Measurements from ENCODE around the gene BACE1-AS. TPM values are rescaled to one million over a fixed set of nuclear protein-coding genes. Genes with fewer than 3 reads are reported as not detected.

The BACE1-AS gene
- 10.8 TPM for total RNA-seq (2021; ENCODE audit: unreplicated experiment)
- 3.8 TPM for polyA plus RNA-seq (2012; ENCODE audit: insufficient read length)
- percentile 73 among the genes with signal in this experiment for Bru-seq, nascent RNA
- BruChase-seq, experiment 1, labeled RNA remaining after a 2-hour chase, result percentile 93 among the genes with signal in this experiment
- percentile 95 among the genes with signal in this experiment for BruChase-seq, experiment 2, labeled RNA remaining after a 6-hour chase
- long read RNA-seq, partial matches to known transcripts, result 0 of 4 reads
- long read RNA-seq, other reads (novel, unspliced or antisense), result 0 of 4 reads

DNA sequence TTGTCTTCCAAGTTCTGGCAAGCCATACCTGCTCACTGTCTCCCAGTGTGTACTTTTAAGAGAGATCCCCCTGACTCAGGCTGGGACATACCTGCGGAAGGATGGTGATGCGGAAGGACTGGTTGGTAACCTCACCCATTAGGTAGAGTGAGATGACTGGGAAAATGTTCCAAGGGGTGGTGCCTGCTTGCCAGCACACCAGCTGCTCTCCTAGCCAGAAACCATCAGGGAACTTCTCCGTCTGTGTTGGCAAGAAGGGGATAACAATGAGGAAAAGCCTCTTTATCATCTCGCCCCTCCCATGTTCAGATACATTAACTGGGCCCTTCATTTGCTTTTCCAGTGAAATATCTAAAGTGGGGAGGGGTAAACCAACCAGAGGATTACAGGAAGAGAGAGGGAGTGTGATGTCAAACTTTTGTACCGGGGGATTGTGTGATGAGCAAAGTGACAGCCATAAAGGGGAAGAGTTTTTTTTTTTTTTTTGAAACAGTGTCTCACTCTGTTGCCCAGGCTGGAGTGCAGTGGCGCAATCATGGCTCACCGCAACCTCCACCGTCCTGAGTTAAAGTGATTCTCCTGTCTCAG lies at the start of gene BACE1-AS:
TSS of gene BACE1-AS (plus strand) at position 538 of the 588 bp plus-strand sequence.
- H3K27ac ChIP-seq (ENCODE audit: low read length), result no peak within 1 kb of the TSS
- intact Hi-C loops (cut with micrococcal nuclease; ENCODE audit: unreplicated experiment) (no loop called here), in situ Hi-C loops (cut with HindIII; ENCODE audit: low pct_unique_long_range_greater_than_20kb, low sequenced_read_pairs) (no loop called here)
- no peak for TF ChIP-seq TCF7L2 (IDR thresholded peaks at IDR 0.05; ENCODE audit: low read depth, low read length)
- TF ChIP-seq REST (IDR thresholded peaks at IDR 0.05; ENCODE audit: insufficient read depth in 1 of 2, low read depth in 2 of 2, low read length in 1 of 2), result no peak
- no peak for TF ChIP-seq POLR2AphosphoS5 (IDR thresholded peaks at IDR 0.05; ENCODE audit: low read depth, low read length)
- TF ChIP-seq SIN3A (IDR thresholded peaks at IDR 0.05; ENCODE audit: borderline replicate concordance, insufficient read depth, low read depth, low read length), result no peak
- TF ChIP-seq, protein P1, sequence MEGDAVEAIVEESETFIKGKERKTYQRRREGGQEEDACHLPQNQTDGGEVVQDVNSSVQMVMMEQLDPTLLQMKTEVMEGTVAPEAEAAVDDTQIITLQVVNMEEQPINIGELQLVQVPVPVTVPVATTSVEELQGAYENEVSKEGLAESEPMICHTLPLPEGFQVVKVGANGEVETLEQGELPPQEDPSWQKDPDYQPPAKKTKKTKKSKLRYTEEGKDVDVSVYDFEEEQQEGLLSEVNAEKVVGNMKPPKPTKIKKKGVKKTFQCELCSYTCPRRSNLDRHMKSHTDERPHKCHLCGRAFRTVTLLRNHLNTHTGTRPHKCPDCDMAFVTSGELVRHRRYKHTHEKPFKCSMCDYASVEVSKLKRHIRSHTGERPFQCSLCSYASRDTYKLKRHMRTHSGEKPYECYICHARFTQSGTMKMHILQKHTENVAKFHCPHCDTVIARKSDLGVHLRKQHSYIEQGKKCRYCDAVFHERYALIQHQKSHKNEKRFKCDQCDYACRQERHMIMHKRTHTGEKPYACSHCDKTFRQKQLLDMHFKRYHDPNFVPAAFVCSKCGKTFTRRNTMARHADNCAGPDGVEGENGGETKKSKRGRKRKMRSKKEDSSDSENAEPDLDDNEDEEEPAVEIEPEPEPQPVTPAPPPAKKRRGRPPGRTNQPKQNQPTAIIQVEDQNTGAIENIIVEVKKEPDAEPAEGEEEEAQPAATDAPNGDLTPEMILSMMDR (IDR thresholded peaks at IDR 0.05), result no peak
- H3K9me3 ChIP-seq (ENCODE audit: control insufficient read depth, insufficient read depth, low read depth, low read length), result no peaks in the 10 kb centered on the region
- no TSS peak for BruUV-seq (replicated peaks)
- ATAC-seq, result no peak
- POLR2A ChIA-PET, result no interaction called here
- CTCF ChIA-PET, result no interaction called here
- H3K27me3 ChIP-seq (ENCODE audit: control insufficient read depth, insufficient read depth, low read length), result no peaks in the 10 kb centered on the region
- no peak for DNase-seq (ENCODE audit: low read depth, low spot score)
- H3K4me3 ChIP-seq (ENCODE audit: low read depth in 2 of 2, low read length in 2 of 2), result no peak within 1 kb of the TSS
- peaks cover 2% of the 10 kb centered on the region; the same call in 1 of the 2 replicates for H3K36me3 ChIP-seq (ENCODE audit: control insufficient read depth, insufficient read depth, low read length)
- no peaks in the 10 kb centered on the region for H3K4me1 ChIP-seq (ENCODE audit: control insufficient read depth, insufficient read depth, low read length)

DNA sequence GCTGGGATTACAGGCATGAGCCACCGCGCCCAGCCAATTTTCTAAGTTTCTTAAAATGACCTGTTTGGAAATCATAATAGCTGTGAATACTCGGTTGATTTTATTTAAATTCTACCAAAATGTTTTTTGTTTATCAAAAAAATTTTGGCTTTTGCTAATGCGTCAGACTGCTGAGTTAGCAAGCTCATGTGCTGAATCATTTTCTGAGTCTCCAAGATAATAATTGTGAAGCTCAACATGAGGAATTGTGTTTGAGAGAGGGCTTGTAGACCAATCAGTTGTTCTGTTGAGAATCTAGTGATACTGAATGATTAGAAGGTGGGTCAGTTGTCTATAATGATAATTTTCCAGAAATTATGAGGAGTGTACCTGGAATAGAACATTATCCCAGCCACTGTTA lies 42.8 kb upstream of the BACE1-AS start:
- Histone ChIP-seq H3K9me3 (ENCODE audit: control insufficient read depth, insufficient read depth, low read depth, low read length) (no peaks in the 10 kb centered on the region), H3K4me3 (ENCODE audit: low read depth in 2 of 2, low read length in 2 of 2) (no peak overlapping the region), H3K4me1 (ENCODE audit: control insufficient read depth, insufficient read depth, low read length) (no peaks in the 10 kb centered on the region), H3K36me3 (ENCODE audit: control insufficient read depth, insufficient read depth, low read length) (peaks cover 15% of the 10 kb centered on the region), H3K27ac (ENCODE audit: low read length) (no peak overlapping the region), H3K27me3 (ENCODE audit: control insufficient read depth, insufficient read depth, low read length) (no peaks in the 10 kb centered on the region)
- TF ChIP-seq POLR2AphosphoS5 (IDR thresholded peaks at IDR 0.05; ENCODE audit: low read depth, low read length) (no peak), REST (IDR thresholded peaks at IDR 0.05; ENCODE audit: insufficient read depth in 1 of 2, low read depth in 2 of 2, low read length in 1 of 2) (no peak), TCF7L2 (IDR thresholded peaks at IDR 0.05; ENCODE audit: low read depth, low read length) (no peak), SIN3A (IDR thresholded peaks at IDR 0.05; ENCODE audit: borderline replicate concordance, insufficient read depth, low read depth, low read length) (no peak)
- TF ChIP-seq, protein P1 (IDR thresholded peaks at IDR 0.05), result no peak
- intact Hi-C loops (cut with micrococcal nuclease; ENCODE audit: unreplicated experiment), result no loop called here
- no peak for ATAC-seq
- POLR2A ChIA-PET, result no interaction called here
- CTCF ChIA-PET, result no interaction called here
- in situ Hi-C loops (cut with HindIII; ENCODE audit: low pct_unique_long_range_greater_than_20kb, low sequenced_read_pairs), result no loop called here
- BruUV-seq (replicated peaks), result no TSS peak
- no peak for DNase-seq (ENCODE audit: low read depth, low spot score)
